GM12864 (cell line): Measurements from ENCODE around the gene SLC41A2.

Experiments used
- DNase-seq: peaks from one replicate; pipeline ENCODE4 v3.0.0-alpha.2; 2011; ENCODE audit warnings: low read depth
- H3K4me3 ChIP-seq: 2 replicates; pipeline ENCODE4 v1.5.1; 2011; ENCODE audit warnings: mild to moderate bottlenecking, low read depth, low read length, control low read depth
- CTCF ChIP-seq: IDR thresholded peaks from 2 replicates; pipeline ENCODE4 v1.5.1; 2011; ENCODE audit warnings: low read depth, mild to moderate bottlenecking, moderate library complexity, low read length, control low read depth, inconsistent platforms; ENCODE audit errors: missing control alignments

Gene SLC41A2

GRCh38 chr12:104963757-104964156 is 5.7 kb upstream of the SLC41A2 start:
- H3K4me3 ChIP-seq = no peak overlapping the region
- no peak for DNase-seq
- TF ChIP-seq CTCF = no peak

- no peak for TF ChIP-seq CTCF
- no peak overlapping the region for H3K4me3 ChIP-seq
- no peak for DNase-seq
Observed at GRCh38 chr12:104960464-104960863, 2.4 kb upstream of the SLC41A2 start.

- no peak overlapping the region; the same call in 1 of the 2 replicates for H3K4me3 ChIP-seq
- no peak for DNase-seq
- TF ChIP-seq CTCF = no peak
Observed at GRCh38 chr12:104959335-104959841, 1.3 kb upstream of the SLC41A2 start.

- H3K4me3 ChIP-seq = peak overlapping the region; percentile 94
- peak; percentile 21 for TF ChIP-seq CTCF
- no peak for DNase-seq
Observed at GRCh38 chr12:104958805-104959334, 780 bp upstream of the SLC41A2 start.

GRCh38 chr12:104957719-104958000 is 430 bp downstream of the SLC41A2 start:
- no peak for TF ChIP-seq CTCF
- peak overlapping the region; percentile 94 for H3K4me3 ChIP-seq
- DNase-seq = no peak

GRCh38 chr12:104956870-104957718 is 996 bp downstream of the SLC41A2 start:
- no peak for TF ChIP-seq CTCF
- peak overlapping the region; percentile 94 for H3K4me3 ChIP-seq
- no peak for DNase-seq
